ENCODE results near the gene PDZD7.
A peak's percentile ranks its signal among the peaks of the same experiment; 100 is the strongest.

Gene PDZD7

DNA sequence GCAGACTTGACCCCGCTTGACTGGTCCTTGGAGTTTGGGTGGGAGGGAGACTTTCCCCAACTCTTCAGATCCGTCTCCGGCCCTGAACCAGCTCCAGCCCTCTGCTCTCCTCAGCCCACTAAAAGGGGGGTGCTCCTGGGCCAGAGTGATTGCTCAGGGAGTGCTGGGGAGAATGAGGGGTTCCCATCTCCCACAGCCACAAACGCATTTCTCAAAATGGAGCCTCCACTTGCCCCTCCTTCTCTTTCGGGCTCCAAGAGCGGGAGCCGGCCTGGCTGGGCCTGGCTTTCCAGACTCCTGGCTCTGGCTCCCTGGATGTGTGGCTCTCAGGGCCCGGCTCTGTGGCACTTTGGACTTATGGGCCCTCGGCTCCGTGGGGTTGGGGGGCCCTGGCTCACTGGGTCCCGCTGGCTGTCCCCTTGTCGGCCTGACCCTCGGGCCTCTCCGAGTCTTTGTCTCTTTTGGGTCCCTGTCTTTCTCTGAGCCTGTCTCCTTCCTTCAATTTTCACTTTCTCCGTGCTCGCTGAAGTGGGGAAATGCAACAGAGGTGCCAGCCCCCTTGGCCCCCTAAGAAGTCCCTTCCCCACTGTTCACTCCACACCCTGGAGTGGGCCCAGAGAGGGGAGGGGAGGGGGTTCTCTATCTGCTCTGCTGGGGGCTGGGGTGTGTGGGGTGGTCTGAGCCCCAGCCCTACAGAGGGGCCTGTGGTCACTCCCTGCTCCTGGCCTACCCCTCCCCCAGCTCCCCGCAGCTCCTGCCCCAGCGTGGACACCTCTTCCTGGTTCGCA lies 30.6 kb downstream of the PDZD7 start:
- DNase-seq: no peak

DNA sequence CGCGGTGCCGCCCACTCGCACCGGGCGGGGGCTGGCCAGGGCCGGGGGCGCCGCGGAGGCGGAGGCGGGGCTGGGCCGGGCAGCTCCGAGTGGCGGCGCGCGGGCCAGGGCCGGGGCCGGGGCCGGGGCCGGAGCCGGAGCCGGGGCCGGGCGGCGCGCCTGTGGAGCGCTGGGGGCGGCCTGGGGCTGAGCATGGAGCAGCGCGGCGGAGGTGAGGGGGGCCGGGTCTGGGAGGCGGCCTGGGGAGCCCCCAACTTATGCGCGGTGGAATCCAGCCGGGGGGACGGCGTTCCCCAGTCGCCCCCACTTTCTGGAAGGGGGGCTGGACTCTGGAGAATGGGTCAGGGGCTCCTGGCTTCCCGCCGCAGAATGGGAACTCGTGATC lies 31.2 kb downstream of the PDZD7 start, which contains the start of gene LZTS2:
LZTS2 (plus strand) TSS at position 67 of the 385 bp plus-strand sequence. CDS start 2,731 bp downstream, outside the sequence.
- no peak for DNase-seq

GRCh38 chr10:100998991-100999741 lies 31.8 kb downstream of the PDZD7 start:
- peak; percentile 84 to 88 for DNase-seq

DNA sequence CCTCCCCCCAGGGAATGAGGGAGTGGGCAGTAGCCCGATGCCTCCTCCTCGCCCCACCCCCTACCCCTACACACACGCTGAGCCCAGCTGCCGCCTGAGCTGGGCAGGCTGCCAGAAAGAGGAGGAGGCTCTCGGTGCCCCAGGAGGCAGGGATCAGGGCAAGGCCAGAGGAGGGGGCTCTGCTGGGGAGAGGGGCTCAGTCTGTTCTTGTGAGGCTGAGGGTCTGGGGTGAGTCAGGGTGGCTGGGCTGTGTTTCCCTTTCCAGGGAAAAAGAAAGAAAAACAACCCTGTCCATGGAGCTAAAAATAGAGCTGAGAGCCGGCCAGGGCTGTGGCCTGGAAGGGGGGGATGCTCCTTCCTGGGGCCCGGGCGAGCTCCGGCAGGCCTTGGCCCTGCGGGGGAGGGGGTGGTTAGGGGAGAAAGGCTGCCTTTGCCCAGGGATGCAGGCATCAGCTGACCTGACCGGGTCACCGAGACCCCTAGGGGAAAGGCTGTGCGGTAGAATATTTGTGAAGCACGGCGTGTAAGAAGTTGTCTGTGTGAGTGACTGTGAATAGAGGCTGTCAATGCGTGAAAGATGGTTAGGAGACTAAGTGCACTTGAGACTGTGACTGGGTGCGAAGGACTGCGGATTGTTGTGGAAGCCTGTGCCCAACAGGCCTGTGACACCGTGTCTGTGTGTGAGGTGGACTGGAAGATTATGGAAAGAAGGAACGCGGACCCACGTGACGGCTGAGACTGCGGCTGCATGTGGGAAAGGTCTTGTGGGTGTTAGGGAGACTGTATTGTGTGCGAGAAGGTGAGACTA lies 32.5 kb downstream of the PDZD7 start:
- peak; percentile 77 to 80 for DNase-seq

GRCh38 chr10:100997360-100998182 lies 33.4 kb downstream of the PDZD7 start:
- peak; percentile 87 to 89 for DNase-seq

GRCh38 chr10:100996678-100997359 lies 34.1 kb downstream of the PDZD7 start:
- DNase-seq: peak; percentile 41 to 73

DNA sequence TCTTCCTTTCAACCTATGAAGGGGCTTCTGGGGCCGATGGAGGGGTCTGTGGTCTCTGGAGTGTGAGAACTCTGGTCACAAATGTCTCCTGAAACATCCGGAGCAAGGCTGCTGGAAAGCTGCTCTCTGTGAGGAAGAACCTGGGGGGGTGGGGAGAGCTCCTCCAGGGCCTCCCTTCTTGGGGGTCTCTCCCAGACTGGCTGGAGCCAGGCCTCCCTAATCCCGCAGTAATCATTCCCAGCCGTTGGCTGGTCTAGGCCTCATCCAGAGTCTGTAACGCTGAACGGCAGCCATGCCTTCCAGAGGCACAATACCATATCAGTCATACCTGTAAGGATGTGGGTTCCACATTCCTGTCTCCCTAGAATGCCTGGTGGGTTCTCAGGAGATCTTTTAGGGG lies 35.7 kb downstream of the PDZD7 start:
- no peak for DNase-seq

DNA sequence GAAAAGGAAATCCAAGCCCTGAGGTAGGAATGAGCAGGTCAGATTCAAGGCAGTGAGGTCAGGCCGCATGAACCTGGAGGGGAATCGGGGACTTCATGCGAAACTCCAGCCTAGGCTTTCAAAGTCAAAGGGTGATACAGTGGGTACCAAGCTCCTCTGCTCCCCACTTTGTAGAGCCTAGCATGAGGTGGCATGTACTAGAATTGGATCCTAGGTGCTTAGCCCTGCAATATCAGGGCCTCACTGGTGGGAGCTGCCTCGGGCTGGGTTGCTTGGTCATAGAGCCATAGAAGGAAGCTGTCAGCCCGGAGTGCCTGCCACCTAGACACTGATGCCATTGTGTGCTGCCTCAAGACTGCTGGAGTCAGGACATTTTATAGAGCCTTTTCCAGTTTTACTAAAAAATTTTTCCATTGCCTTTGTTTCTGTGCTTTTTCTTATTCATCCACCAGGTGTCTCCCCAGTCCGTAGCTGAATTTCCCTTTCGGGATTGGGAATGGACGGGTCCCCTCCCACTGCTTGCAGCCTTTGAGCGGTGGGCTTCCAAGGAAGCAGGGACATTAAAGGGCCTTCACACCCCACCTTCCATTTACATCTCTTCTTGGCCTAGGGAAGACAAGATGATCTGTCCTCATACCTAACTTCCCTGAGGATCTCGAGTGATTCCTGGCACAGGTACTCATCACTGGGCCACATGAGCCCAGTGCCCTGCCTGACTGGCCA lies 36.8 kb downstream of the PDZD7 start:
- no peak for DNase-seq

DNA sequence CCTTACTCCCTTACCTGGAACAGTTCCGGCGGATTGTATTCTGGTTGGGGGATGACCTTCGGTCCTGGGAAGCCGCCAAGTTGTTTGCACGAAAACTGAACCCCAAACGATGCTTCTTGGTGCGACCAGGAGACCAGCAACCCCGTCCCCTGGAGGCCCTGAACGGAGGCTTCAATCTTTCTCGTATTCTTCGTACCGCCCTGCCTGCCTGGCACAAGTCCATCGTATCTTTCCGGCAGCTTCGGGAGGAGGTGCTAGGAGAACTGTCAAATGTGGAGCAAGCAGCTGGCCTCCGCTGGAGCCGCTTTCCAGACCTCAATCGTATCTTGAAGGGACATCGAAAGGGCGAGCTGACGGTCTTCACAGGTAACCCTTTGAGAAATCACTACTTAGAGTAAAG lies 41.8 kb downstream of the PDZD7 start:
- no peak for DNase-seq

- no peak for DNase-seq
Measured at GRCh38 chr10:100988166-100988565, 42.8 kb downstream of the PDZD7 start.

DNA sequence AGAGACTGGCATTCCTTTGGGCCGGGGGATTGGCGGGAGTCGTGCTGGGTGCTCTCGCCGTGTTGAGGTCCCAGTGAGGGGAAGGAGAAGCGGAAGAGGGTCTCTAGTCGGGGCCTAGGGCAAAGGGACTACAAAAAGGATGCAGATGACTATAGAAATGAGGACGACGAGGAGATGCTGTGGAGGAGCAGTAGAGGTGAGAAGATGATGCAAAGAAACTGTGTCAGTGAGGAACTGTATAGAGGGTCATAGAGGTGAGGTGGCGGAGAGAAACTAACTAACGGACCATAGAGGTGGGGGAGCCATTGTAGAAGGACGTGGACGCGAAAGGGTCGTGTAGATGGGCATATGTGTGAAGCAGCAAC lies 43.3 kb downstream of the PDZD7 start:
- no peak for DNase-seq

DNA sequence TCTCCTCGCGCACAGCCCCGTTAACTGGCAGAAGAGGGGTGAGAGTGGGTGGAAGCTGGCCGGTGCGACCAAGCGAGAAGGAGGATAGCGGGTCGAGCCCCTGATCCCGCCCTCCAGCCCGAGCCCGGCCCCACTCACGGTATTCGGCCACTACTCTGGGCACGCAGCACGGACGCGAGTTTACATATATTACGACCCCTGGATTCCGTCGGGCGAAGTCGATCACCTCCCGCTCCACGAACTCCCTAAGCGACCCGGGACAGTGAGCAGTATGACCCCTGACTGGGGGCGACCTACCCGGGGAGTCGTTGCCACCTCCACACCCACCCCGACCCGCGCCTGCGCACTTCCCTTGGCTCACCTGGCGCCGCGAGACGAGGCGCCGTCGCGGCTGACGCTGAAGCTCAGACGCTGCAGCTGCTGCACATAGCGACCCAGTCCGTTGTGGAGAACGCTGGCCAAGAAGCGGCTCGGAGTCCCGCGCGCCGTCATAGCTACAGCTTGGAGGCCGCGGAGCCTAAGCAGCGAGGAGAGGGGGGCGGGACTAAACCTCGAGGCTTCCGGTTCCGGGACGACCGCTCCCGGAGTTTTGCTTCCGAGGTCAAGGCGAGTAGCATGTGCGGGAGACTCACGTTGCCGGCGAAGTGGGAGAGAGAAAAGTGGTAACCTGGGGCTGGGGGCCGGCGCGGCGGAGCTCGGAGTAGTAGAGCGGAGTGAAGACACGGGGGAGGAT lies 43.8 kb downstream of the PDZD7 start, which contains the start of the genes MRPL43 and TWNK:
MRPL43 (minus strand) TSS at position 546 of the 733 bp plus-strand sequence; CDS start at position 492, 54 bp downstream.
TWNK (plus strand) TSS at position 592 of the 733 bp plus-strand sequence. CDS start 668 bp downstream, outside the sequence.
- peak; percentile 87 to 90 for DNase-seq

DNA sequence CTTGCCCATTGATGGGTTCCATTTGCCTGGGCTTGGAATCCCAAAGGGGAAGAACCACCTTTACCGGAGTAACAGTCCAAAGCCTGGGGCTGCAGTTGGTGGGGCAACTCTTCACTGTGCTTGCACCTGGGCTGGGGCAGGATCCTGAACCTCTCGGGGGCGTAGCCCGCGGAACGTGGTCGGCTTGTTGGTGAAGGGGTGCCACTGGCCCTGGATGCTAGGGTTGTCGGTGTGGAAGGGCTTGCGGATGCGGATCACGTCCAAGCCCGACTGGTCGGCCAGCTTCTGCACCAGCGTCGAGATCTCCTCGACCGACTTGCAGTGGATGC lies 44.3 kb downstream of the PDZD7 start:
- DNase-seq: no peak

- DNase-seq: no peak
Measured at GRCh38 chr10:100985336-100985735, 45.6 kb downstream of the PDZD7 start.

- DNase-seq: no peak
Measured at GRCh38 chr10:100984672-100985177, 46.2 kb downstream of the PDZD7 start.

DNA sequence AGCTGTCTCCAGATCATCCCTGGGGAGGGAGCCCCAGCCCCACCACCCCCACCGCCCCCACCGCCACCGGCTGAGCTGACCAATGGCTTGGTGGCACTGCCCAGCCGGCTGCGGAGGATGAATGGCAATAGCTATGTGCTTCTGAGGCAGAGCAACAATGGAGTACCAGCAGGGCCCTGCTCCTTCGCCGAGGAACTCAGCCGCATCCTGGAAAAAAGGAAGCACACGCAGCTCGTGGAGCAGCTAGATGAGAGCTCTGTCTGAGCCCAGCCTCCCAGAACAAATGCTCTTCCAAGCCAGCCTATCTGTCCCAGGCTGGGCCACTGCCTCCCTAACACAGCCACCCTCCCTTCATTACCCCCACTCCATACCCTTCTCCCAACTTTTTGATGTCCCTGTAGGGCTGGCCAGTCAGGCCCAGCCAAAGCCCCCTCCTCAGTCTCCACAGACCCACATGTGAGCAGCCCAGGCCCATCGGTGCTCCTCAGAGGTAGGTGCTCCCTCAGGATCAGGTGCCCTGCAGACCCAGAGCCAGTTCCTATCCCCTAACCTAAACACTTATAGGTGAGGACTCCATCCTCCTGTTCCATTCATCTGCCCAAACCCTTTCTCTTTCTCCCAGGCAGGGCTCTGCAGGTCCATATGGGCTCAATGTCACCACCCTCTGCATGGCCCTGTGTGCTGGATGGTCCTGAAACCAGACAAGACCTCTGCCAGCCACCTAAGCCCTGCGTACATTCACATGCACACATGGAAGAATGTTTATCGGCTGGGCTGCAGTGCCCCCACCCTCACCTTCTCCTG lies 46.9 kb downstream of the PDZD7 start:
- DNase-seq: no peak

- DNase-seq: peak in 1 of 2 experiments; percentile 10
Measured at GRCh38 chr10:100982916-100983830, 47.8 kb downstream of the PDZD7 start.
